Liver (tissue), 9 donors: ENCODE measurements around the gene TNFRSF12A. TPM values are rescaled to one million over a fixed set of nuclear protein-coding genes. Genes with fewer than 3 reads are reported as not detected.

Source experiments
- DNase-seq: peaks from one replicate; pipeline ENCODE4 v3.0.0-alpha.2; 2017; ENCODE audit warnings: low spot score
- H3K27ac ChIP-seq, 2 donors: one replicate each; pipeline ENCODE4 v1.7.0; 2013; ENCODE audit warnings: inconsistent platforms in 2 of 2, low read length in 2 of 2, control low read depth in 1 of 2, low read depth in 1 of 2, mild to moderate bottlenecking in 1 of 2
- H3K27me3 ChIP-seq, 4 donors: one replicate each; pipeline versions ENCODE4 v1.6.1 to v1.7.0; 2013; ENCODE audit warnings: low read length in 3 of 4, inconsistent platforms in 1 of 4, mild to moderate bottlenecking in 1 of 4, moderate library complexity in 1 of 4; ENCODE audit not compliant: control insufficient read depth in 4 of 4, insufficient read depth in 4 of 4
- H3K36me3 ChIP-seq, 4 donors: one replicate each; pipeline versions ENCODE4 v1.6.1 to v1.7.0; 2013; ENCODE audit warnings: low read length in 3 of 4, mild to moderate bottlenecking in 3 of 4, low read depth in 1 of 4, moderate library complexity in 1 of 4; ENCODE audit not compliant: control insufficient read depth in 4 of 4, insufficient read depth in 3 of 4
- H3K4me1 ChIP-seq, 4 donors: one replicate each; pipeline versions ENCODE4 v1.6.1 to v1.7.0; 2013; ENCODE audit warnings: low read length in 3 of 4, mild to moderate bottlenecking in 3 of 4, moderate library complexity in 1 of 4; ENCODE audit not compliant: control insufficient read depth in 4 of 4, insufficient read depth in 4 of 4
- H3K4me3 ChIP-seq, 3 donors: one replicate each; pipeline versions ENCODE4 v1.6.1 to v1.7.0; 2013; ENCODE audit warnings: low read length in 3 of 3, control low read depth in 1 of 3, low read depth in 1 of 3, mild to moderate bottlenecking in 1 of 3
- H3K9ac ChIP-seq, 2 donors: one replicate each; pipeline ENCODE4 v1.7.0; 2013; ENCODE audit warnings: low read length in 2 of 2, mild to moderate bottlenecking in 2 of 2, moderate library complexity in 2 of 2, control low read depth in 1 of 2, low read depth in 1 of 2
- H3K9me3 ChIP-seq, 4 donors: one replicate each; pipeline versions ENCODE4 v1.6.1 to v1.7.0; 2013; ENCODE audit warnings: low read length in 3 of 4; ENCODE audit not compliant: control insufficient read depth in 4 of 4
- FOXA1 ChIP-seq: IDR thresholded peaks from 2 replicates; pipeline ENCODE4 v1.6.1; 2016; ENCODE audit warnings: antibody characterized with exemption
- FOXA2 ChIP-seq: IDR thresholded peaks from 2 replicates; pipeline ENCODE4 v1.6.1; 2016; ENCODE audit warnings: antibody characterized with exemption
- GABPA ChIP-seq, 2 donors: IDR thresholded peaks in 1 of 2; conservative IDR thresholded peaks in 1 of 2; 2 replicates each; pipeline ENCODE4 v1.6.1; 2016; ENCODE audit warnings: antibody characterized with exemption in 2 of 2, mild to moderate bottlenecking in 1 of 2, moderate library complexity in 1 of 2
- HNF4A ChIP-seq, 2 donors: conservative IDR thresholded peaks; 2 replicates each; pipeline ENCODE4 v1.6.1; 2016; ENCODE audit warnings: antibody characterized with exemption in 2 of 2, mild to moderate bottlenecking in 2 of 2
- HNF4G ChIP-seq: IDR thresholded peaks from 2 replicates; pipeline ENCODE4 v1.6.1; 2016; ENCODE audit warnings: antibody characterized with exemption
- JUND ChIP-seq, 2 donors: IDR thresholded peaks; 2 replicates each; pipeline ENCODE4 v1.6.1; 2016; ENCODE audit warnings: antibody characterized with exemption in 2 of 2
- NR2F2 ChIP-seq: IDR thresholded peaks from 2 replicates; pipeline ENCODE4 v1.6.1; 2016; ENCODE audit warnings: antibody characterized with exemption
- RAD21 ChIP-seq, 2 donors: IDR thresholded peaks; 2 replicates each; pipeline ENCODE4 v1.6.1; 2016; ENCODE audit warnings: antibody characterized with exemption in 2 of 2, mild to moderate bottlenecking in 2 of 2
- RXRA ChIP-seq, 2 donors: IDR thresholded peaks; 2 replicates each; pipeline ENCODE4 v1.6.1; 2017 to 2018; ENCODE audit warnings: antibody characterized with exemption in 2 of 2, mild to moderate bottlenecking in 1 of 2
- SP1 ChIP-seq: IDR thresholded peaks from 2 replicates; pipeline ENCODE4 v1.6.1; 2018; ENCODE audit warnings: antibody characterized with exemption, mild to moderate bottlenecking
- TAF1 ChIP-seq: conservative IDR thresholded peaks from 2 replicates; pipeline ENCODE4 v1.6.1; 2016; ENCODE audit warnings: antibody characterized with exemption, mild to moderate bottlenecking
- YY1 ChIP-seq: IDR thresholded peaks from 2 replicates; pipeline ENCODE4 v1.6.1; 2016; ENCODE audit warnings: antibody characterized with exemption, mild to moderate bottlenecking
- WGBS: extraction: QIAGEN DNeasy Blood & Tissue Kit; methylation state at CpG from one replicate; pipeline ENCODE4 v1.1.7; 2013; 5-methylcytosine and 5-hydroxymethylcytosine counted together
- polyA plus RNA-seq, 2 donors: library from polyadenylated mRNA; stranded (reverse) in 1 of 2; unstranded in 1 of 2; fragments of 200-250 nt in 1 of 2; fragments of >200 nt in 1 of 2; fragmentation: Nextera tagmentation in 1 of 2; extraction: Ambion mirVana in 1 of 2; gene quantifications; one replicate each; pipeline versions ENCODE4 v1.2.1 to v1.2.3, GENCODE V29; 2013 to 2015
- total RNA-seq, 2 donors: library from RNA; depleted of rRNA; stranded (reverse); fragments of >200 nt; gene quantifications; one replicate each; pipeline ENCODE4 v1.2.3, GENCODE V29; 2014
- TF ChIP-seq, protein P1 (sequence below): fragments of 150-350 bp; IDR thresholded peaks from 2 replicates; pipeline ENCODE4 v1.5.1; 2017; ENCODE audit warnings: improper control_type of control experiment, low read depth, low read length; ENCODE audit not compliant: missing input control
- TF ChIP-seq, protein P2 (sequence below): IDR thresholded peaks from 2 replicates; pipeline ENCODE4 v1.6.1; 2016; ENCODE audit warnings: antibody characterized with exemption, mild to moderate bottlenecking
- TF ChIP-seq, protein P3 (sequence below): IDR thresholded peaks from 2 replicates; pipeline ENCODE4 v1.6.1; 2016; ENCODE audit warnings: antibody characterized with exemption
- TF ChIP-seq, protein P4 (sequence below): IDR thresholded peaks from 2 replicates; pipeline ENCODE4 v1.6.1; 2016; ENCODE audit warnings: antibody characterized with exemption
- donor health status: healthy.
- donor health status: healthy.
- donor health status: healthy.
- donor health status: healthy.
- donor health status: healthy.

The TNFRSF12A gene
- total and polyA plus RNA-seq, 4 donors, result 7.9 to 35.5 (median 9.1) TPM

DNA sequence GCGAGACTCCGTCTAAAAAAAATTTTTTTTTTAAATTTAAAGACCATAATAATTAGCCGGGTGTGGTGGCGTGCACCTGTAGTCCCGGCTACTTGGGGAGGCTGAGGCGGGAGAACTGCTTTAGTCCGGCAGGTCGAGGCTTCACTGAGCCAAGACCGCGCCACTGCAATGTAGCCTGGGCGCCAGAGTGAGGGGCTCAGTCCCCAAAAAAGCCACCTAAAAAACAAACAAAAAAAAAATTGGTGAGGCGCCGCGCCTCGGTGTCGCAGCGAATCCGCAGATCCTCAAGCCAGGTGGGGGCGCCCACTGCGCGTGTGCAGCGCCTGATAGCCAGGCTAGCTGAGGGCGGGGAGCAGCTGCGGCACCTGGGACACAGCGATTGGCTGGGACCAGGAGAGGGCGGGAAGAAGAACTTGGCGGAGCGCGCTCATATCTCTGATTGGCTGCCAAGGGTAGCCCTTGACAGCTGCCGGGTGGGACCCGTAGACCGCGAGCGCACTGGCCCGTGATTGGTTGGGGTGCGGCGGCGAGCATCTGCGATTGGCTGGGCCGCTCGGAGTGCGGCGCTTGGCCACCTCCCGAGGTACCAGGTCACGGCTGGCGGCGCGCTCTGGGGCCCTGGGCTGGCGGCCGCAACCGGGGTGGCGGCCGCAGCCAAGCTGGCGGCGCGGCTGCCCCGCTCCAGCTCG, 16.4 kb upstream of the TNFRSF12A start:
- Histone ChIP-seq H3K4me1 (peaks cover 15 to 29% (median 25%) of the 10 kb centered on the region in 4 donors), H3K9ac (no peak overlapping the region), H3K9me3 (no peaks in the 10 kb centered on the region), H3K36me3 (no peaks in the 10 kb centered on the region), H3K27ac (no peak overlapping the region), H3K4me3 (peak overlapping the region in 1 of 3 donors; percentile 69), H3K27me3 (no peaks in the 10 kb centered on the region)
- peak; percentile 98 for DNase-seq
- TF ChIP-seq, protein P1, sequence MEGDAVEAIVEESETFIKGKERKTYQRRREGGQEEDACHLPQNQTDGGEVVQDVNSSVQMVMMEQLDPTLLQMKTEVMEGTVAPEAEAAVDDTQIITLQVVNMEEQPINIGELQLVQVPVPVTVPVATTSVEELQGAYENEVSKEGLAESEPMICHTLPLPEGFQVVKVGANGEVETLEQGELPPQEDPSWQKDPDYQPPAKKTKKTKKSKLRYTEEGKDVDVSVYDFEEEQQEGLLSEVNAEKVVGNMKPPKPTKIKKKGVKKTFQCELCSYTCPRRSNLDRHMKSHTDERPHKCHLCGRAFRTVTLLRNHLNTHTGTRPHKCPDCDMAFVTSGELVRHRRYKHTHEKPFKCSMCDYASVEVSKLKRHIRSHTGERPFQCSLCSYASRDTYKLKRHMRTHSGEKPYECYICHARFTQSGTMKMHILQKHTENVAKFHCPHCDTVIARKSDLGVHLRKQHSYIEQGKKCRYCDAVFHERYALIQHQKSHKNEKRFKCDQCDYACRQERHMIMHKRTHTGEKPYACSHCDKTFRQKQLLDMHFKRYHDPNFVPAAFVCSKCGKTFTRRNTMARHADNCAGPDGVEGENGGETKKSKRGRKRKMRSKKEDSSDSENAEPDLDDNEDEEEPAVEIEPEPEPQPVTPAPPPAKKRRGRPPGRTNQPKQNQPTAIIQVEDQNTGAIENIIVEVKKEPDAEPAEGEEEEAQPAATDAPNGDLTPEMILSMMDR, result peak; percentile 50
- TF ChIP-seq FOXA2 (no peak), HNF4A (conservative IDR thresholded peaks at IDR 0.05) (peak in 1 of 2 donors; percentile 15), TAF1 (no peak), SP1 (peak; percentile 96), NR2F2 (no peak), RAD21 (IDR thresholded peaks at IDR 0.05) (peak; percentile 82 to 85), FOXA1 (no peak), HNF4G (no peak), JUND (IDR thresholded peaks at IDR 0.05) (no peak), GABPA (IDR thresholded peaks at IDR 0.05 in 1 of 2, conservative IDR thresholded peaks at IDR 0.05 in 1 of 2) (peak in 1 of 2 donors; percentile 35), YY1 (peak; percentile 47), RXRA (IDR thresholded peaks at IDR 0.05) (peak; percentile 35 to 46)
- TF ChIP-seq, protein P2, sequence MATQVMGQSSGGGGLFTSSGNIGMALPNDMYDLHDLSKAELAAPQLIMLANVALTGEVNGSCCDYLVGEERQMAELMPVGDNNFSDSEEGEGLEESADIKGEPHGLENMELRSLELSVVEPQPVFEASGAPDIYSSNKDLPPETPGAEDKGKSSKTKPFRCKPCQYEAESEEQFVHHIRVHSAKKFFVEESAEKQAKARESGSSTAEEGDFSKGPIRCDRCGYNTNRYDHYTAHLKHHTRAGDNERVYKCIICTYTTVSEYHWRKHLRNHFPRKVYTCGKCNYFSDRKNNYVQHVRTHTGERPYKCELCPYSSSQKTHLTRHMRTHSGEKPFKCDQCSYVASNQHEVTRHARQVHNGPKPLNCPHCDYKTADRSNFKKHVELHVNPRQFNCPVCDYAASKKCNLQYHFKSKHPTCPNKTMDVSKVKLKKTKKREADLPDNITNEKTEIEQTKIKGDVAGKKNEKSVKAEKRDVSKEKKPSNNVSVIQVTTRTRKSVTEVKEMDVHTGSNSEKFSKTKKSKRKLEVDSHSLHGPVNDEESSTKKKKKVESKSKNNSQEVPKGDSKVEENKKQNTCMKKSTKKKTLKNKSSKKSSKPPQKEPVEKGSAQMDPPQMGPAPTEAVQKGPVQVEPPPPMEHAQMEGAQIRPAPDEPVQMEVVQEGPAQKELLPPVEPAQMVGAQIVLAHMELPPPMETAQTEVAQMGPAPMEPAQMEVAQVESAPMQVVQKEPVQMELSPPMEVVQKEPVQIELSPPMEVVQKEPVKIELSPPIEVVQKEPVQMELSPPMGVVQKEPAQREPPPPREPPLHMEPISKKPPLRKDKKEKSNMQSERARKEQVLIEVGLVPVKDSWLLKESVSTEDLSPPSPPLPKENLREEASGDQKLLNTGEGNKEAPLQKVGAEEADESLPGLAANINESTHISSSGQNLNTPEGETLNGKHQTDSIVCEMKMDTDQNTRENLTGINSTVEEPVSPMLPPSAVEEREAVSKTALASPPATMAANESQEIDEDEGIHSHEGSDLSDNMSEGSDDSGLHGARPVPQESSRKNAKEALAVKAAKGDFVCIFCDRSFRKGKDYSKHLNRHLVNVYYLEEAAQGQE, result no peak
- TF ChIP-seq, protein P3, sequence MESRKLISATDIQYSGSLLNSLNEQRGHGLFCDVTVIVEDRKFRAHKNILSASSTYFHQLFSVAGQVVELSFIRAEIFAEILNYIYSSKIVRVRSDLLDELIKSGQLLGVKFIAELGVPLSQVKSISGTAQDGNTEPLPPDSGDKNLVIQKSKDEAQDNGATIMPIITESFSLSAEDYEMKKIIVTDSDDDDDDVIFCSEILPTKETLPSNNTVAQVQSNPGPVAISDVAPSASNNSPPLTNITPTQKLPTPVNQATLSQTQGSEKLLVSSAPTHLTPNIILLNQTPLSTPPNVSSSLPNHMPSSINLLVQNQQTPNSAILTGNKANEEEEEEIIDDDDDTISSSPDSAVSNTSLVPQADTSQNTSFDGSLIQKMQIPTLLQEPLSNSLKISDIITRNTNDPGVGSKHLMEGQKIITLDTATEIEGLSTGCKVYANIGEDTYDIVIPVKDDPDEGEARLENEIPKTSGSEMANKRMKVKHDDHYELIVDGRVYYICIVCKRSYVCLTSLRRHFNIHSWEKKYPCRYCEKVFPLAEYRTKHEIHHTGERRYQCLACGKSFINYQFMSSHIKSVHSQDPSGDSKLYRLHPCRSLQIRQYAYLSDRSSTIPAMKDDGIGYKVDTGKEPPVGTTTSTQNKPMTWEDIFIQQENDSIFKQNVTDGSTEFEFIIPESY, result no peak
- TF ChIP-seq, protein P4, sequence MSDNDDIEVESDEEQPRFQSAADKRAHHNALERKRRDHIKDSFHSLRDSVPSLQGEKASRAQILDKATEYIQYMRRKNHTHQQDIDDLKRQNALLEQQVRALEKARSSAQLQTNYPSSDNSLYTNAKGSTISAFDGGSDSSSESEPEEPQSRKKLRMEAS, result peak; percentile 32
- WGBS, result 8% methylated on average over 58 of the region's 58 CpGs
